ENCODE measurements around the gene PAX5.
A peak's percentile ranks its signal among the peaks of the same experiment; 100 is the strongest.

Gene PAX5

DNA sequence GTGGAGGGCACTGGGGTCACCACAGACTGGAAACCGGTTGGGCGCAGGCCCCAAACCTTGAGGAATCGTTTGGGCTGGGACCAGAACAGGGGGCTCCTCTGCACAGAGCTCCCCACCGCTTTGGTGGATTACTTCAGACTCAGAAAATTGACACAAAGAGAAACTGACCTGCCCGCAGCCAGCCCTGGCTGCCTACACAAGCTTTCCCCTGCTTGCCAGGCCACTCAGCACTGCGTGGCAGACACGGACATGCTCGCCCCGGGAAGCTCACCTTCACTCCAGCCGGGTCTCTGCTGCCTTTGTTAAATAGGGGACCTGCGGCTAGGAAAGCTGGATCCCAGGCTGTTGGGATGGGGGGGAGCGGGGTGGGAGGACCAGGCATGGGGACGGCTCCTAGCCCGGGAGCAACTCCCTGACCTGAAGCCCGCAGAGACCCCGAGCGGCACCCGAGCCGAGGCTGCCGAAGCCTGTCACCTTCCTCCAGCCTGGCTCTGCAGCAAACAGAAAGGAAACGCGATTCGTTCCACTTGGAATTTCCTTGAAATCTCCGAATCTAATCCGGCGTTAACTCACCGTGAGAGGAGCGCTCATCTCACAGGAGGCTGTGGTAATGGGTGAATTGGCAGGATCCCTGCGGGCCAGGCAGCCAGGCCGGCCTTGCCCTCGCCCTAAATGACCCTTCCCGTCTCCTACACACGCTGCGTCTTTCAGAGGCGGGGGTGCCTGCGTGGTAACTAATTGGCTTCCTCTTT, 8.8 kb downstream of the PAX5 start:
- peak; percentile 77 for DNase-seq (ENCODE audit: low spot score)

DNA sequence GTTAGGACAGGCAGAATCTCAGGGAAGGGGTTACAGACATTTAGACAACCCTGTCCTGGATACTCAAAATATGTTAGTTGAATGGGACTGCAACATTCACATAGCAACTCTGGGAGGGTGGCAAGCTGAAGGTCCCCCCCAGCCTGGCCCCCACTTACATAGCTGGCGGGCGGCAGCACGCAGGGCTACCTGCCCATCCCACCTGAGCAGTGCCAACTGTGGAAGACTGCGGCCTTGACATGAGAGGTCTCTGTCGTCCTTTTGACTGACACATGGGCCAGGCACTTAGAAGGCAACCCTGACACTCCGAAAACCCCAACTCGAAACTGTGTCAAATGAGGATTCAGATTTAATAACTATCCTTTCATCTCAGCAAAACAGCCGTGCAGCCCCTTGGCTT, 16.5 kb downstream of the PAX5 start:
- DNase-seq (ENCODE audit: low spot score): no peak

DNA sequence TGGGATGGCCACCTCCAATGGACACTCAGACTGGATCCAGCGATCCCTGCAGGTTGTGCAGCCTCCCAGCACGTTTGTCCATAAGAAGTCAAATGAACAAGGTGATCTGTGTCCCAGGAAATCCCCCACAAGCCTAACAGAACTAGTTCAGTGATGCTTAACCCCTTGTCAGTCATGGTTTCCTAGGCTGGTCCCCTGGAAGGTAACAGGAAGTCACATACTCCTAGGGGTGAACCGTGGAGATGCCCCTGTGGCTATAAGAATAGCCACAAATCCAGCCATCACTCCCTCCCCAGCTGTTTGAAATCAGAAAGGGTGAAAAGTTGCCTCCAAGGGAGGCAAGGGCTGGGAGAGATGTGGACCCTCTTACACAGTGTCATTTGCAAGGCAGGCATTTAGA, 22.5 kb downstream of the PAX5 start:
- DNase-seq (ENCODE audit: low spot score): no peak

DNA sequence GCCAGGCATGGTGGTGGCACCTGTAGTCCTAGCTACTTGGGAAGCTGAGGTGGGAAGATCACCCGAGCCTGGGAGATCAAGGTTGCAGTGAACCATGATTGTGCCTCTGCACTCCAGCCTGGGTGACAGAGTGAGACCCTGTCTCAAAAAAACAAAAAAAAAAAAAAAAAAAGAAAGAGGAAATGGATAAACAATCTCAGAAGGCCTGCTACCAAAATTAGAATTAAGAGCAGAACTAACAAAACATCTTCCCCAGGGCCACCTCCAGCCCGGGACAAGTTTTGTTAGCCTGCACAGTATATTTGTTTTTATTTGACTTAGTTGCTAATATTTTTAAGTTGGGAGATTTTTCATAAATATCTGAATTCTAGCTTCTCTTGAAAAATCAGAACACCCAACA, 23.1 kb downstream of the PAX5 start:
- no peak for DNase-seq (ENCODE audit: low spot score)

- no peak for DNase-seq (ENCODE audit: low spot score)
These were observed 23.9 kb downstream of the PAX5 start for GRCh38 chr9:37010180-37010579.

GRCh38 chr9:37007295-37007694, 26.8 kb downstream of the PAX5 start:
- no peak for DNase-seq (ENCODE audit: low spot score)

GRCh38 chr9:37005517-37006140, 28.4 kb downstream of the PAX5 start:
- no peak for DNase-seq (ENCODE audit: low spot score)

DNA sequence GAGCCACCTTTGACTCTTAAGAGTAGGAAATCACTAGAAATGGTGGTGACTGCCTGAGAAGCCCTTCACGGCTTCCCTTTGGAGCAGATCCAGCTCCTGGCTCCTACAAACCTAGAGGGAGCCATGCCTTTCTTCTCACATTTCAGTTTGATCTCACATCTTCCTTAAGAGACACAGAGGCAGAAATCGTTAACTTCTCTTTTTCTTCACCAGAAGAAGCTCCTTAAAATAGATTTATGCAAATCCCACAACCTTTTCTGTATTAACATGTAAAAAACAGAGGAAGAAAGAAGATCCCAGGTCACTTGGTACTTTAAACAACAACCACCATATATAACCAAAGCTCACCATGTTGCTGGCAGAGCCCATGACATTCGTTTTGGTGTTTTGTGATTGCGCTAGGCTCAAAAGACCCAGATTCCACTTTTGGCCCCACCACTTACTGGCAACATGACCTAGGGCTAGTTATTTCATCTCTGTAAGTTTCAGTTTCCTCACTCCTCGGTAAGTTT, 29.6 kb downstream of the PAX5 start:
- no peak for DNase-seq (ENCODE audit: low spot score)

DNA sequence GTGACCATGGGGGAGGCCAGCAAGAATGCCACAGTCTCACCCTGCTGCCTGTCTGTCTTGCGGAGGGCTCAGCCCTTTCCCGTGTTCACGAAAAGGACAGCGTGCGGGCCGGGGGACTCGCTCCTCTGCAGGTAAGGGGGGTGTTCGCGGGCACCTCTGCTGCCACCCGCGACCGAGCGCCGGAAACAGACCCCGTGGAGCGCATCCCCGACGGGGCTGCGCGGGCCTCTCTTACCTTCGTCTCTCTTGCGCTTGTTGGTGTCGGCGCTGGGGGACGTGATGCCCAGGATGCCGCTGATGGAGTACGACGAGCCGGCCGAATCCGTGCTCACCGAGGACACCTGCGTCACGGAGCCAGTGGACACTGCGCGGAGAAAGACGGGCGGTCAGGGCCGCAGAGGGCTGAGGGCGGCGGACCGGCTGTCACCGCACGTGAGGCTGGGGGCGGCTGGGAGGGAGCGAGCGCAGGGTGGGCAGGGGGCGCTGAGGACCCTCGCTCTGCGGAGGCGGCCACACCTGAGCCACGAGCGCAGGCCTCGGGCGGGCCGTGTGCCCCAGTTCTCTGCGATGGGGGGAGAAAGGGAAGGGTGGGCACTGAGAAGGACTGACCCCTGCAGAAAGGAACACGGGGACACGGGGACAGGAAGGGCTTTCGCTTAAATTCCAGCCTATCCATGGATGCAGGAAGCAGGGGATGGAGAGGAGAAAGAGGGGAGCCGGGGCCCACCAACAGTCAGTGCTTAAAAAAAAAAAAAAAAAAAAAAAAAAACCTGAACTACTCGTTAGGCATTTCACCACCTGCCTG, 31.5 kb downstream of the PAX5 start:
- DNase-seq (ENCODE audit: low spot score): no peak

DNA sequence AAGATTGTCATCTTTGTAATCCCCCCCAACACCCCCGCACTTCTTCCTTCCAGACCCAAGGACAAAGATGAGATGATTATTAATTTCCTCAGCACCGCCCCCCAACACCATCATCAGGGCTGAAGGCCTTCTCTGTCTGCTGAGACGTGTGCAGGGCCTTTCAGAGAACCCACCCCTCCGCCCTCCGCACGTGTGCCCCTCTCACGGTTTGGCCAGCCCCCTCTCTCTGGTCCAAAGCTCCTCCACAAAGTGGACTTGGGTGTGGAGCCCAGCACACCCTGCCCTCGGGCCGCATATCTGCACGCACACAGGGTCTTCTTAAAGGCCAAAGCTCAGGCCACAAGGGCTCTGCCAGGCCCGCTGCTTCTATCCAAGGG, 32.0 kb downstream of the PAX5 start:
- no peak for DNase-seq (ENCODE audit: low spot score)

DNA sequence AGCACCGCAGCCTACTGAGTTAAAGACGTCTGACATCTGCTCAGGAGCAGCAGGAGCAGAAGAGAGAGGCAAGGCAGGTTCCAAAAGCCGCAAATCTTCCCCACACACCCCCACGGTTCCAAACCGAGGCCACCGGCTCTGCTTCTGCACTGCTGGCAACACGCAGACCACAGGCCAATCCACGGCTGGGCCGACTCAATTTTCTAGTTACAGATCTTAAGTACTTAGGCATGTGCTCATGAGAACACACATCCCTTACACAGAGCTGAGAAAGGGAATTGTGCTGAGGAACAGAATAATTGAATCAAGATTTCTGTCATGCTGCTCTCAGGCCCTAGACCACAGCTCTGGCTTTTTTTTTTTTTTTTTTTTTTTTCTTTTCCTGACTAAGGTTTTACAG, 32.6 kb downstream of the PAX5 start:
- DNase-seq (ENCODE audit: low spot score): no peak

- no peak for DNase-seq (ENCODE audit: low spot score)
These were observed 34.2 kb downstream of the PAX5 start for GRCh38 chr9:36999728-37000333.

- DNase-seq (ENCODE audit: low spot score): no peak
These were observed 36.7 kb downstream of the PAX5 start for GRCh38 chr9:36997414-36997813.

- no peak for DNase-seq (ENCODE audit: low spot score)
These were observed 37.4 kb downstream of the PAX5 start for GRCh38 chr9:36996706-36997086.

- peak; percentile 87 for DNase-seq (ENCODE audit: low spot score)
These were observed 38.0 kb downstream of the PAX5 start for GRCh38 chr9:36995927-36996705.

DNA sequence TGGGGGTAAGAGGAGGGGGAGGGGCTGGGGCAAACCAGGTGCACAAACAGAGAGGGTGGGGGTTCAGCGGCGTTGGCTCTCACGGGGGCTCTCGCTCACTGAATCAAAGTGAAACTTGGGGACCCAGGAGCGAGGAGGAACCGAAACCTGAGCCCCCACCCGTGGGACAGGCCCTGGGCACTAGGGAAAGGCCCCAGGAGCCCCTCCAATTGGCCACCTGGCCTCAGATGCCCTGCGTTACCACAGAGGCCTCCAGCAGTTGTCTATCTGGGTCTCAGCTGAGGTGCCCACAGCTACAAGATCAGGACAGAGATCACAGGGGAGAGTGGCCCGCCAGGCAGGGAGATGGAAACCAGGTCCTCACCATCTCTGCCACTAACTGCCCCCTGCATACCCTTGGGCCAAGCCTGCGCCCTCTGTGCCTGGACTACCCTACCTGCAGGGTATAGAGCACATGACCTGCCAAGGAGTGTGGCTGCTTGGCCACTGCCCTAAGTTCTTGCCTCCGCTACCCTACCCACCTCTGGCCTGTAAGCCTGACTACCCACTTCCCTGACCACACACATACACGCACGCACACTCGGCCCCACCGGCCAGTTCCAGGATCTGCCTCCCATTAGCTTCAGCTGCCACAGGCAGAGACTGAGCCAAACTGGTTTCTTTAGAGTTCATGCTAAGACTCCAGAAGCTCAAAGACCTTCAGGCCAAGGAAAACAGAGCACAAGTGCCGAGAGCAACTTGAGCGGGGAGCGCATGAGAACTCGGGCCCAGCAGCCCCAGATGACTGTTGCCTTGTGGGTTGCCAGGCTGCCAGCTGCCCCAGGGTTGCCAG, 39.9 kb downstream of the PAX5 start:
- no peak for DNase-seq (ENCODE audit: low spot score)

- no peak for DNase-seq (ENCODE audit: low spot score)
These were observed 41.4 kb downstream of the PAX5 start for GRCh38 chr9:36992501-36993316.

GRCh38 chr9:36991516-36992134, 42.4 kb downstream of the PAX5 start:
- peak; percentile 70 for DNase-seq (ENCODE audit: low spot score)

- no peak for DNase-seq (ENCODE audit: low spot score)
These were observed 45.2 kb downstream of the PAX5 start for GRCh38 chr9:36988848-36989247.

All from ecto neural progenitor cell (in vitro differentiated cells).